Progenitor cell of endocrine pancreas (in vitro differentiated cells): Measurements from ENCODE around the gene CCDC38. TPM values are rescaled to one million over a fixed set of nuclear protein-coding genes. Genes with fewer than 3 reads are reported as not detected.
"Not testable (repeated sequence)": the region's sequence is repeated elsewhere in the genome, so short reads cannot be mapped to it uniquely, and the experiment has no call there.

ENCODE experiments used
- DNase-seq: peaks from one replicate; pipeline ENCODE4 v3.0.0; 2021; ENCODE audit warnings: low spot score; ENCODE audit not compliant: unreplicated experiment
- H3K27ac Mint-ChIP-seq: 2 replicates; pipeline ENCODE4 v1.8.0; 2021; ENCODE audit warnings: mild to moderate bottlenecking, moderate library complexity, mixed read lengths
- H3K27me3 Mint-ChIP-seq: 2 replicates; pipeline ENCODE4 v1.8.0; 2021; ENCODE audit warnings: mixed read lengths
- H3K36me3 Mint-ChIP-seq: 2 replicates; pipeline ENCODE4 v1.8.0; 2022; ENCODE audit warnings: mixed read lengths; ENCODE audit not compliant: insufficient read depth
- H3K4me1 Mint-ChIP-seq: 2 replicates; pipeline ENCODE4 v1.8.0; 2021; ENCODE audit warnings: low read depth, mixed read lengths
- H3K4me3 Mint-ChIP-seq: 2 replicates; pipeline ENCODE4 v1.8.0; 2021; ENCODE audit warnings: low read depth, mild to moderate bottlenecking, moderate library complexity, mixed read lengths
- H3K9me3 Mint-ChIP-seq: 2 replicates; pipeline ENCODE4 v1.8.0; 2021; ENCODE audit warnings: low read depth, mixed read lengths
- CTCF ChIP-seq: fragments of 200-600 bp; sonication (generic); IDR thresholded peaks from one replicate; pipeline ENCODE4 v1.5.0; 2021; ENCODE audit warnings: antibody characterized with exemption, mild to moderate bottlenecking; ENCODE audit not compliant: unreplicated experiment
- total RNA-seq: library from RNA; stranded (reverse); gene quantifications from 2 replicates; pipeline ENCODE4 v1.2.1, GENCODE V29; 2021

Gene CCDC38
- total RNA-seq, 1 donor from 2014 or later, result not detected

GRCh38 chr12:95972832-95973456, 30.5 kb upstream of the CCDC38 start:
- H3K4me1 Mint-ChIP-seq, result peaks cover 15% of the 10 kb centered on the region
- peaks cover under 1% of the 10 kb centered on the region for H3K27me3 Mint-ChIP-seq

GRCh38 chr12:95970905-95971304, 28.5 kb upstream of the CCDC38 start:
- Mint-ChIP-seq H3K27ac (no peak overlapping the region), H3K4me1 (peaks cover 24% of the 10 kb centered on the region), H3K27me3 (no peaks in the 10 kb centered on the region), H3K9me3 (no peaks in the 10 kb centered on the region), H3K4me3 (no peak overlapping the region), H3K36me3 (no peaks in the 10 kb centered on the region)
- DNase-seq, result no peak
- TF ChIP-seq CTCF, result no peak

More at GRCh38 chr12:95972832-95973456, 30.5 kb upstream of the CCDC38 start:
- H3K27ac Mint-ChIP-seq, result no peak overlapping the region
- H3K36me3 Mint-ChIP-seq, result no peaks in the 10 kb centered on the region
- DNase-seq, result no peak
- no peaks in the 10 kb centered on the region for H3K9me3 Mint-ChIP-seq
- no peak for TF ChIP-seq CTCF
- H3K4me3 Mint-ChIP-seq, result no peak overlapping the region

- DNase-seq, H3K27ac Mint-ChIP-seq, H3K27me3 Mint-ChIP-seq, H3K36me3 Mint-ChIP-seq, H3K4me3 Mint-ChIP-seq, H3K9me3 Mint-ChIP-seq: not testable (repeated sequence)
- peaks cover 21% of the 10 kb centered on the region for H3K4me1 Mint-ChIP-seq
Observed at GRCh38 chr12:95969116-95969515, 26.7 kb upstream of the CCDC38 start.

GRCh38 chr12:95967301-95967700, 24.9 kb upstream of the CCDC38 start:
- Mint-ChIP-seq H3K9me3 (no peaks in the 10 kb centered on the region), H3K27me3 (no peaks in the 10 kb centered on the region), H3K36me3 (no peaks in the 10 kb centered on the region), H3K4me3 (no peak overlapping the region), H3K27ac (no peak overlapping the region), H3K4me1 (peaks cover 9% of the 10 kb centered on the region)
- TF ChIP-seq CTCF, result no peak
- no peak for DNase-seq

GRCh38 chr12:95966287-95966870, 24.0 kb upstream of the CCDC38 start:
- H3K4me3 Mint-ChIP-seq, result no peak overlapping the region
- peak overlapping the region; percentile 2 for H3K27ac Mint-ChIP-seq
- H3K27me3 Mint-ChIP-seq, result no peaks in the 10 kb centered on the region
- peaks cover 9% of the 10 kb centered on the region for H3K4me1 Mint-ChIP-seq
- no peaks in the 10 kb centered on the region for H3K9me3 Mint-ChIP-seq
- TF ChIP-seq CTCF, result no peak
- DNase-seq, result no peak
- H3K36me3 Mint-ChIP-seq, result no peaks in the 10 kb centered on the region

- Mint-ChIP-seq H3K4me3 (no peak overlapping the region), H3K36me3 (no peaks in the 10 kb centered on the region), H3K27ac (no peak overlapping the region), H3K9me3 (no peaks in the 10 kb centered on the region), H3K4me1 (peaks cover 9% of the 10 kb centered on the region), H3K27me3 (no peaks in the 10 kb centered on the region)
- DNase-seq, result no peak
- no peak for TF ChIP-seq CTCF
Observed at GRCh38 chr12:95963096-95963495, 20.7 kb upstream of the CCDC38 start.
